ENCODE results near the gene ASPG. TPM values are rescaled to one million over a fixed set of nuclear protein-coding genes. Genes with fewer than 3 reads are reported as not detected.

The ASPG gene
- total RNA-seq, 1 experiment from 2014 or later = not detected

DNA sequence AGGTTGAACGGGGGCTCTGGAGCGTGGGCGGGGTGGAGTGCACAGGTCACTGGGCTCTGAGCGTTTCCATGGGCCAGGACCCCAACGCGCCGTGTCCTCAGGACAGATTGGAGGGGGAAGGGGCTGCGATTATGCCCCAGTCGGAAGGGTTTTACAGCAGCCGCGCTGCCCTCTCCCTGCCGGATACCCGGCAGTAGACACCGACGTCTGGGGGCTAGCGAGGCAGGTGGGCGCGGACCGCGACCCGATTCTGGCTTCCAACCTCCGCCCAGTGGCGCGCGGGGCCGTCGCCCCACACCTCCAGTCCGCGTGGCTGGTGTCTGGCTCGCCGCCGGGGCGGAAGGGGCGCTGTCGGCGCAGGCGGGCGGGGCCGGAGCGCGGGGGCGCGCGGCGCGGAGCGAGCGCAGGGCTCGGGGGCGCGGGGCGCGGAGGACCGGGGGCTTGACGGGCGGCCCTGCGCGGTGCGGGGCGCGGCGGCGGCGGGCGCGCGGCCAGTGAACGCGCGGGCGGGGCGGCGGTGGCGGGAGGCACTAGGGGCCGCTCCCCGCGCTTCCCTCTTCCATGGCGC, 50.5 kb downstream of the ASPG start:
- no peak for DNase-seq (ENCODE audit: low spot score)

DNA sequence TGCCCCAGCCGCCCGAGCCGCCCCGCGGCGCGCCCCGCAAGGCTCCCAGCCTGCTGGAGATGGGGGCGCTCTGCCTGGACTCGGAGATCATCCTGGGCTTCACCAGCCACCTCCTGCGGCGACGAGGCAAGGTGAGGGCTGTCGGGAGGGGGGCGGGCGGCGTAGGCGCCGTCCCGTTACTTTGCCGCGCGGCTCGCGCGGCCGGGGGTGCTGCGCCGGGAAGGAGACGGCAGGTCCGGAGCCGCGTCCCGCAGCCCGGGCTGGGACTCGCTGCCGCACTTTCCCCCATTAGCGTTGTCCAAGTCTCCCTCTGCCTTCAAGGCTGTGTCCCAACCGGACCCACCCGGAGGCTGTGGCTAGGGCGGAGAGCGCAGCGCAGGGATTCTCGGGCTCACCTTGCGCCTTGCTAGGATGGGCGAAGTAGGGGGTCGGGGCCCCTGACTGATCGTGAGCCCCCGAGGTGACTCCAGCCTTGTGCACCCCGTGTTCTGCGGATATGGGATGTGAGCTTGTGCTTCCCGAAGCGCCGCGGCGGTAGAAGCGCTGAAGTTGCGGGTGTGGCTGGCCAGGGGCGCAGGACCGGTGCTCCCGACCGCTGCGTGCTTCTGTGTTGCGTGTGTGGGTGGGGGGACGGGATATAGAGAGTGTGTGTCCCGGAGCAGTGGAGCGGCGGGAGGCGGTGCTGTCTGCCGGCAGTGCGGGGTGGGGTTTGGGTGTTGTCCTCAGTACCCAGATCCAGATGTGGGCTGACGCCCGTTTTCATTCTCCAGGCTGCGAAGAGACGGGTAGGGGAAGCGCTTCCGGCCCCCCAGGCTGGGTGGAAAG, 51.2 kb downstream of the ASPG start:
- no peak for DNase-seq (ENCODE audit: low spot score)

DNA sequence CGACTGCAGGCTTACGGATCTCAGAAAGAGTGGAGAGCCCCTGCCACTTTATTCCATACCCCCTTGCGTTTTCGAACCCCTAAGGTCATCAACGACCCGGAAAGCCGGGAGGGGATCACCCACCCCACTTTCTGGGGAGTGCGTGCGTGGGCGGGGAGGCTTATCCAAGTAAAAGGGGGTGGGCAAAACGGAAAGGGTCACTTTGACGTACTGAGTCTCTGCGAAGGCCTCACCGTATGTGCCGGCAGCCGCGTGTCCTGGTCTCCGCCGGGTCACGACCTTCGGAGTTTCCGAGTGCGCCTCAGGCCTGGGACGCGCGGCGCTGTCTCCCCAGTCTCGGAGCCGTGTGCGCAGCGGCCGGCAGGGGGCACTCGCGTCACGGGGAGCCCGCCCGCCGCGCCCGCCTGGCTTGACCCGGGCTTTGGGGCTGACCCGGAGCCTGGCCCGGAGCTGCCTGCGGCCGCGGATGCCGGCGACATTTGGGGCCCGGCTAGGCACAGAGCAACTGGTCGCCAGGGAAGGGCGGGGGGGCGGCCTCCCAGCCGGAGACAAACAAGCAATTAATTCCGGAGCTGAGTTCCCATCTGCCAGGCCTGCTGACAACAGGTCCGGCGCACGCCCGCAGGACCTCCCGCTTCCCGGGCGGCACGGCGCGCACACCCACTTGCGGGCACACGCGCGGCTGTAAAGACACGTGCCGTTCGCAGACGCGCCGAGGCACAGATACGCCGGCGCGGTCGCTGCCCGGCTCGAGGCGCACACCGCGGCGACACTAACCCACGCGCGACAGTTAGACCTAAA, 52.0 kb downstream of the ASPG start:
- DNase-seq (ENCODE audit: low spot score) = peak; percentile 31

DNA sequence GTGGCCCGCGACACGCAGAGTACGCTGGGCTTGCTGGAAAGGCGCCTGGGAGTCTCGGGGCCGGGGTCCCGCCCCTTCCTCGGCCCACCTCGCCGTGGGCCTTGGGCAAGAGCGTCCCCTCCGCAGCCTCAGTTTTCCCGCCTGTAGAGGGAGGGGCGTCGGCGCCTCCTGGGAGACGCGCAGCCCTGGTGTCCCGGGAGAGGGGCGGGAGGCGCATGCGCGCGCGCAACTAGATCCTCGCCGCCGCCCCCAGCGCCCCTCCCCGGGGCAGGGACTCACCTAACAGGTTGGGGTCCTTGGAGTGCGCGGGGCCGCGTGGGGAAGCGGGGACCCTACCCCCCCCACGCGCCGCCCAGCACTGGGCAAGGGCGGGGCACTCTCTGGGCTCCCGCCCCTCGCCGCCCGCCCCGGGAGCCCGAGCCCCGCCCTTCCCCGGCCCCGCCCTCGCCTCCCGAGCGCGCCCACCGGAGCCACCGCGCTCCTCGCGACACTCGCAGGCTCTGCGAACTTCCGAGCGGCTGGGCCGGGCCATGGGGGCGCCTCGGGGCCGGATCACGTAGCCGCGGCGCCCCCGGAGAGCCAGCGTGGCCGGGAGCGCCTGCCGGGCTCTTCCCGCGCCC, 52.7 kb downstream of the ASPG start, which contains the start of gene KIF26A:
KIF26A (plus strand) TSS at position 490 of the 620 bp plus-strand sequence. CDS start 136 bp downstream, outside the sequence.
- no peak for DNase-seq (ENCODE audit: low spot score)

DNA sequence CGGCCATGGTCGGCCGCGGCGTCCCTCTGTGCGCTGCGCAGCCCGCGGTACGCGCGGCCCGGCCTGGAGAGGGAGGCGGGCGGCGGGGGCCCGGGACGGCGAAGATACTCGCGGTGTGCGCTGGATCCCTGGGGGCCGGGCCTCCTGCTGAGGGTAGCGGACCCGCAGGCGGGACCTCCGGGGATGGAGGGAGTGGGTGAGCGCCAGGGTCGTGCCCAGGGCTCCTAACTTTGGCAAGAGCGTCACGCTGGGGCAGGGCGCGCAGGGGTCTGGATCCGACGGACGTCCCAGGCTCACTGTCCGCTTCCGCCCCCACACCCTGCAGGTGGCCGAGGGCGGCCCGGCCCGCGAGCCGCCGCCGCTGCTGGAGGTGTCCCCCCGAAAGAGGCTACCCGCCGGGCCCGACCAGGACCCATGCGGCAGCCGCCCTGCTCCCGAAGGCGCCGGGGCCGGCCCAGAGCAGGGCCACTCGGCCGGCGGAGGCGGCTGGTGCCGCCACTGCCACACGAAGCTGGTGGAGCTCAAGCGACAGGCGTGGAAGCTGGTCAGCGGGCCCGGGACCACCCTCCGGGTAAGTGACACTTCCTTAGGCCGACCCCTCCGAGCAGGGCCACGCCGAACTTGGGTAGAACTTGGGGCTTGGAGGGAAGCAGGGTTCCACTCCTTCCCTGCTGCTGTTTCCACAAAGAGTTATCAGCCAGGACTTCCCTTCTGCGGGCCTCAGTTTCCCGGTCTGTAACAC, 53.4 kb downstream of the ASPG start:
- DNase-seq (ENCODE audit: low spot score) = no peak

DNA sequence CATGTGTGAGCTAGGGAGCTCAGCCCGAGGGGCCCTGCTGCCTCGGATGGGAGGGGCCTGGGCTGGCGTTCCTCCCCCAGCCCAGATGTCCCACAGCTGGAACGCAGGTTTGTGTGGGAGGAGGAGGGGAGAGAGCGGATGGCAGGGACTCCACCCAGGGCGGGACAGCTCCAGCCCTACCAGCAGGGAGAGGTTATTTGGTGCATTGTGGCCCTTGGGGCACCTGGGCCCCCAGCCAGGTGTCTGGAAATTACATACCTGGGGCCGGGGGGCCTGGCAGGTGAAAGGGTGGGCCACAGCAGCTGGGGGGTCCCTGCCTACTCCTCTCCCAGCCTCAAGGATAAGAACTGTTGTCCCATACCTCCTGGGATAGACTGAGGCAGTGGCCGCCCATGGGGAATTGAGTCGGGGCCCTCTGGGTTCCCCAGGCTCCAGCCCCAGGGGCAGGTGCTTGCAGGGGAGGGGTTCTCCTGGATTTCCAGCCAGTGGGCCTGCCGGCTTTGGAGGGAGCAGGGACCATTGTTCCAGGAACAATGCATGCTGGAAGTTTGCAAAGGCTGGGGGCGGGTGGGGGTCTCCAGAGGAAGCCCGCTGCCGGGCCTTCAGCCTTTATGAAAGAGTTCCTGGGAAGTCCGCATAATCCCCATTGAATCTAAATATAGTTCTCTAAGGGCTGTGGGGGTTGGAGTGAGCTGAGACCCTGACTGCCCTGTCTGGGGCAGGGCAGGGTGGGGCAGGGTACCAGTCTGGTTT, 54.1 kb downstream of the ASPG start:
- no peak for DNase-seq (ENCODE audit: low spot score)

DNA sequence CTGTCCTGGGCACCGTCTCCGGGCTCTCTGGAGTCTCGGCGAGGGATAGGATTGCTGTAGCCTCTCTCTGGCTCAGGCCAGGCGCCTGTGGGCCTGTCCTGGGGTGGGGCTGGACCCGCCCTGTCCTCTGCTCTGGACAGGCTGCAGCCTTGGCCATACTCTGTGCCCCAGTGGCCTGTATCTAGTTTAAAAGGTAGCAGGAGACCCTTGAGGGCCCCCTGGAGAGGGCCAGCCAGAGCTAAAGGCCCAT, 54.6 kb downstream of the ASPG start:
- DNase-seq (ENCODE audit: low spot score) = no peak

DNA sequence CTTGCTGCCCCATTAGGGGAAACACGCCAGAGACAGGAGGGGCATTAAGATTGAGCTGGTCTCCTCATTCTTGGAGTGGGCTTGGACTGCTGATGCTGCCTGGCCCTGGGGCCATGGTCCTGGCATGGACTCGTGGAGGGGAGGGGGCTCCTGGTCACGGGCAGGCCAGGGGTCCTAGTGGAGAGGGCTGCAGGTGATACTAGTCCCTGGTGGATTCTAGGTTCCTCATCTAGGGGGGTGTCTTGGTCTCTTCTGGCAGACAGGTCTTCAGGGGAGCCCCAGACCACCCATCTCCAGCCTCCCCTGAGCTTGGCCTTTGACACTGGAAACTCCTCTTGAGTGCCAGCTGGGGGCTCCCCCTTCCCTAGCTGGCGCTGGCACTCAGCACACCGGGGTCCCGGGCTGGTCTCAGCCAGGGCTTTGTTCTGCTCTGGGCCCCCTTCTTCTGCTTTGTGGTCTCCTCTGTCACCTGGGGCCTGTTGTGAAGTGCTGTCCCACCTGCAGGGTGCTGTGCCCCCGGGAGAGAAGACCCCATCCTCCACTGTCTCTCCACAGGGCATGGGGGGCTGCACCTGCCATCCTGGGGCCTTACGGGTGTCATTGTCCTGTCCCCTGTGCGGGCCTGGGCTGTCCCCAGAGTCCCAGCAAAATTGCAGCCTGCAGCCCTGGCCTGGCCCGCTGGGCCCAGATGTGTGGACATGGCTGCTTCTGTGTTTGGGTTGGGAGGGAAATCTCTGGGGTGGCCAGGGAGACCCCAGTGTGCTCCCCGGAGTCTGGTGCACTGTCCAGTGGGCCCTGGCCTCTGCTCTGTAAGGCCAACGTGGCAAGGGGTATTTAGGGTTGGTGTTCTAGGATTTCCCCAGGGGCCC, 55.2 kb downstream of the ASPG start:
- DNase-seq (ENCODE audit: low spot score) = no peak

DNA sequence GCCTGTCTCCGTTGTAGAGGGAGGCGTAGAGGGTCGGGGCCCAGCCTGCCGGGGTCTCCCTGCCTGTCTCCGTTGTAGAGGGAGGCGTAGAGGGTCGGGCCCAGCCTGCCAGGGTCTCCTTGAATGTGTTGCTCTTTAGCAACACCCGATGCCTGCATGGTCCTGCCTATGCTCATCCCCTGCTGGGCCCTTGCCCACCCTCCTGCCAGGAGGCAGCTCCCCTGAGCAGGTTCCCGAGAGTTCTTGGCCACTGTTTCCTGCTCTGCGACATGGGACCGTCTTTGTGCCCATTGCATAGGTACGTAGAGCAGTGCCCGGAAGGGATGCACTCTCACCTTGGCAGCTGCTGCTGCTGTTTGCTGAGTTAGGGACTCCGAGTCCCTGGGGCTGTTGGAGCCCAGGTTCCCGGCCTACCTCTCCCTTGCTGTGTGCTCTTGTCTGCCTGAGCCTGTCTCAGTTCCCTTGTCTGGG, 56.2 kb downstream of the ASPG start:
- DNase-seq (ENCODE audit: low spot score) = no peak

DNA sequence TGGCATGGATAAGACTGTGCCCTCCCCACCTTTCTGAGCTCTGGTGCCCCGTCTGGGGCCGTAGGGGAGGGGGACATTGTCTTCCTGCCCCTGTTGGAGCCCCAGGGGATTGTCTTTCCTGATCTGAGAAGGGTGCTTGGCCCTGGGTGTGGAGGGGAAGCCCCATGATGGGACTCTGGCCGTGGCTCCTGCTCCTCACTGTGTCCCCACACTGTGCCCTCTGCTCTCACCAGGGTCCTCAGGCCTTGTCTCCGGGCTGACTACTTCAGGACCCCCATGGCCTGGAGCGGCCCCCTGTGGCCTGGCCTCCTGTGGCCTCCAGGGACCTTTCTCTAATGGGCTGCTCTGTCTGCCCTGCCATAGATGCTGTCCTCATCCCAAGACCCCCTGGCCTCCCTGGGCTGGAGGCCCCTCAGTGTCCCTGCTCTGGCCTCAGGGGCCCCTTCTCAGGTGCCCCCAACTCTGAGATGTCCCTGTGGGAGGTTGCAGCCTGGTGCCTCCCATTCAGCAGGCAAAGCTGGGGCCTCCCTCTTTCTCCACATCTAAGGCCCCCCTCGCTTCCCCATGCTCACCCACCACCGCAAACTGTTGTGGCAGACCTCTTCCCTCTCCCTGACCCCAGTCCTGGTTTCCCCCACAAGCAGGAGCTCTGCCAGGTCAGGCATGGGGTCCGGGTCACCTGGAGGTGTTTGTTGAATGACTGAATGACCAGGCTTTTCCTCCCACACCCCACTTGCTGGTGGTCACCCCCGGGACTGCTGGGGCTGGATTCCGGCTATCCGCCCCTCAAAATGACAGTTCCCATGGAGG, 56.8 kb downstream of the ASPG start:
- no peak for DNase-seq (ENCODE audit: low spot score)

DNA sequence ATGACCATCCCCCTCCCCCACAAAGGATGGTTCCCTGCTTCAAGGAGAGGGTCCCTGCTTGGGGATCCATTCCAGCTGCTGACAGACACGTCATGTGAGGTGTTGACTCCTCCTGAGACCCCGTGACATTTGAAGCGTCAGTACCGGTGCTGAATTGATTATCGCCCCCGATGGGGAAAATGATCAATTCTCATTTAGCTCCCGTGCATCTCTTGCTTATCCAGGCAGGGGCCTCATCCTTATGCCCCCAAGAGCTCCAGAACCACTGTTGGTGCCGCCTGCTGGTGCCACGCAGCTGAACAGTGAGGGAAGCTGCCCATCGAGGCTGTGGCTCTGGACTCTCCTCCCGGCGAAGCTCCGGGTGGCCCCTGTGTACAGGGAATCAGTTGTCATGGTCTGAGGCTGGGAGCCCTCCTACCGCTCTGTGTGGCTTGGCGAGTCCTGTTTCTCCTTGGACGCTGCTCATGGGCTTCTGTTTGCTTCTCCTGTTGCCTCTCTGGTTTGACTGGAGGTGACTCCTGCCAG, 57.5 kb downstream of the ASPG start:
- no peak for DNase-seq (ENCODE audit: low spot score)

DNA sequence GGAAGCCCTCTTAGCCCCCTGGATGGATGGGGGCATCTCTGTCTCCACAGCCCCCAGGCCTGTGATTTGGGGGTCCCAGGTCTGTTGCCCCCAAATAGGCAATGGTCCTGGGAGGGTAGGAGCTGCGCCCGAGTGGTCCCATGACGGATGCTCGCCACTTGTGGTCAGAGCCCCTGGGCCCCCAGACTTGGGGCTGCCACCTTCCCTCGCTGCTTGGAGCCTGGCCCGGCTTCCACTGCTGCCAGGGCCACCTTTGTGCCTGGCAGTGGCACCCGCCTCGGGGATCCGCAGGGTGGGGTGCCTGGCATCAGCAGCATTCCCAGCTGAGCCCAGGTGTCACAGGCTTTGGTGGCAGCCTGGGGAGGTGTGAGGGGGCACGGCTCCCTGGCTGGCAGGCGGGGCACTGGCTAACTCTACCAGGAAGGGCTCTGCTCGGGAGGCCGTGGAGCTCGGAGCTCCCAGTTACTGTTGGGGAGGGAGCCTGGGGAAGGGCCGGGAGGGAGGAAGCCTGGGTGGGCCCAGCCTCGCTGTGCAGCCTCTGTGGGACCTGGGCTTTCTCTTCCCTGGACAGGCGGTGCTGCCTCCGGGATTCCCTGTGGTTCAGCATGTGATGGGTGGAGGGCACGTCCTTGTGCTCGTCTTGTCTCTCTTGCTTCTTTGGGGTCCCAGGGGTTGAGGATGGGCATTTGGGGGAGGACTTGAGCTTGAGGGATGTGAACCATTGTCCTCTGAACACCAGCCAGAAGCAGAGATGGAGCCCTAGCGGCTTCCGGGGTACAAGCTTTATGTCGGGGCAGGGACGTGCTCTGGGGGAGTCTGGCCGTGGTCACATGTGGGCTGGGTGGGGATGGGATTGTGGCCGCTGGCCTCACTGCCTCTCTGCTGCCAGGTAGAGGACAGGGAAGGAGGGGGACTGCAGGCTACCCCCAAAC, 58.3 kb downstream of the ASPG start:
- no peak for DNase-seq (ENCODE audit: low spot score)

DNA sequence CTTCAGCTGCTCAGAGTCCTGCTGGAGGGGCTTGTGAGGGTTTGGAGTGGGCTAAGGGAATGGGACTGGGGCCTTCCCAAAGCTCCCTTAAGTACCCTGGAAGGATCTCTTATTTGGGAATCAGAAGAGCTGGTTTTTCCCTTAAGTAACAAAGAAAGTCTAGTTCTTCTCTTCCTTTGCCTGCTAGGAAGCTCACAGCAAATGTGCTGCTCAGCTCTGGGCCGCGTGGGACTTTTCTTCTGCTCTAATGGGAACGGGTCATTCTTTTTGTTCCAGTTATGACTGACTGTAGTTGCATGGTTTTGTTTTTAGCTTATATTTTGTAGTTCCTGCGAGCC, 58.9 kb downstream of the ASPG start:
- DNase-seq (ENCODE audit: low spot score) = no peak

DNA sequence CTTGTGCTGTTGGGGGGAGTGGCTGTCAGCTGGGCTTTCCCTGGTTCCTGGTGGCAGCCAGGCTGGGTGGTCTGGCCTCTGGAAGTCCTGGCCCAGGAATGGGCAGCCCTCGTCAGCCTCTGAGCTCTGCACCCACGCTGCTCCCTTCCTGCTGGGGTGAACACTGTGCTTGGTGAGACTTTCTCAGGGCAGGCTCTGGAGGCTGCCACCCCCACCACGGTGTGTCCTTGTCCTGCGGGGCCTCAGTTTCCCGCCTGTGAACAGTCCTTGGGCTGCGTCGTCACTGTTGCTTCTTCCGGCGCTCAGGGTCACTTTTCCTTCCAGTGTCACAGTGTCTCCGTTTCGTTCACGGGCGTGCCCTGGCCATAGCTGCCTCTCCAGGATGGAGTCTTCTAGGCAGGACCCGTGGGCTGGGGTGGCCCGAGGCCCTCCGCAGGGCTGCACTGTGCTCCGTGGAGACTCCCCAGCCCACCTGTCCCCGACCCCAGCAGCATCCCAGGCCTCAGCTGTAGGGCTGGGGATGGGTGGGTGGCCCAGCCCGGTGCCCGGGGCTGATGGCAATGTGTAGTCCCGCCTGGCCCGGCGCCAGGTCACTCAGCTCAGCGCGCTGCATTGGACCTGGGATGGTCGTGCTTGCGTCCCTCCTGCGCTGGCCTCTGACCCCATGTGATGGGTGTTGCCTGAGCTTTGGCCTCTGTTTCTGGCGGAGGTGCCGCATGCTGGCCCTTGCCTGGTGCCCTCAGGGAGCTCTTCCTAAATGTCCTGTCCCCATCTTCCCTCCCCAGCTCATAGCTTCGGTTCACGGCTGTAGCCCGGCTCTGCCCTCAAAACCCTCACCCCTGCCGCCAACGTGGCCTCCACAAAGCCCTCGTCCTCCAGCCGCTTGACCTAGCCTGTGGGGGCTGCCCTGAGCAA, 59.7 kb downstream of the ASPG start:
- no peak for DNase-seq (ENCODE audit: low spot score)

DNA sequence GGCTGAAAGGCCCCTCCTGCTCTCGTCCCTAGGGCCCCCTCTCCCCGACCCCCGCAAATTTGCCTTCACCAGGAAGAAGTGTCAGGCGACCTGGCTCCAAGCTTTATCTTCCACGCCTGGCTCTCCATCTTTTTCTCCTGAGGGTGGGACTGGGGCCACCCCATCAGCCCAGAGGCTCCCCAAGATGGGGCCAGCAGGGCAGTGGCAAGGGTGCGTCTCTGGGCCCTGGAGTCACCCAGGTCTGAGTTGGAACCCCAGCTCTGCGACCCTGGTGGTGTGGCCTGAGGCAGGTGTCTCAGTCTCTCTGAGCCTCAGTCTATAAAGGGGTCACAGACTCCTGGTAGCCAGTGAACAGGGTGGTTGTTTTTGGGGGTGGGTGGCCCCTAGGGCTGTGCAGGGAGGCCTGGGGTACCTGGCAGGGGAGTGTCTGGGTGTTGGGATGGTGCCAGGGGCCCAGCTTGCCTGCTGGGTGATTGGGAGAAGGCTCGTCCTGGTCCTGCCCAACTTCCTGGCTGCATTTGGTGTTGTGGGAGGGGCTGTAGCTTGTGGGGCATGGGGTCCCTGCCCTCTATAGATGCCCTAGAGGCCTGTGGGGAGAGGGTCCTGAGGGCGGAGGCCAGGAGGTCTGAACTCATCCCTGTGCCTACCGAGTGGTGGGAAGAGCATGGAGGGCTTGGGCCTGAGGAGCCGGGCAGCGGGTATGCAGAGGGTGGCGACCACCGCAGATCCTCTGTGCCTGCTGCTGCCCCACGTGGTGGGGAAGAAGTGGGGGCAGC, 60.5 kb downstream of the ASPG start:
- no peak for DNase-seq (ENCODE audit: low spot score)
